COR-L47 (cell line): ENCODE results near the gene LCE1E.

Experiments
- DNase-seq: peaks from one replicate; lab custom pipeline; 2025; lab: John Stamatoyannopoulos, UW

LCE1E gene

GRCh38 chr1:152786077-152786476 lies at the start of gene LCE1E:
TSS of gene LCE1E (plus strand) at chr1:152786257. CDS start at chr1:152787300, 1,043 bp downstream.
- no peak for DNase-seq

GRCh38 chr1:152737997-152738396 lies 48.1 kb upstream of the LCE1E start:
- DNase-seq, result no peak

GRCh38 chr1:152739841-152740240 lies 46.2 kb upstream of the LCE1E start:
- DNase-seq, result no peak

GRCh38 chr1:152741656-152742055 lies 44.4 kb upstream of the LCE1E start:
- no peak for DNase-seq

GRCh38 chr1:152743371-152744145 lies 42.5 kb upstream of the LCE1E start:
- DNase-seq, result no peak

GRCh38 chr1:152745289-152745704 lies 40.8 kb upstream of the LCE1E start:
- DNase-seq, result no peak

- no peak for DNase-seq
Observed at GRCh38 chr1:152745765-152746444, 40.2 kb upstream of the LCE1E start.

GRCh38 chr1:152747831-152748230 lies 38.2 kb upstream of the LCE1E start:
- DNase-seq, result no peak

GRCh38 chr1:152752225-152752624 lies 33.8 kb upstream of the LCE1E start:
- no peak for DNase-seq

GRCh38 chr1:152753586-152753985 lies 32.5 kb upstream of the LCE1E start:
- no peak for DNase-seq

GRCh38 chr1:152756872-152757271 lies 29.2 kb upstream of the LCE1E start:
- DNase-seq, result no peak

- DNase-seq, result no peak
Observed at GRCh38 chr1:152757747-152758146, 28.3 kb upstream of the LCE1E start, which contains the start of gene KPRP. TSS of gene KPRP (plus strand) at chr1:152758025. CDS start at chr1:152759589, 1,564 bp downstream.

- no peak for DNase-seq
Observed at GRCh38 chr1:152758636-152759035, 27.4 kb upstream of the LCE1E start.

GRCh38 chr1:152759453-152760173 lies 26.4 kb upstream of the LCE1E start:
- no peak for DNase-seq

GRCh38 chr1:152760551-152761190 lies 25.4 kb upstream of the LCE1E start:
- DNase-seq, result no peak

- DNase-seq, result no peak
Observed at GRCh38 chr1:152761609-152762213, 24.3 kb upstream of the LCE1E start.

GRCh38 chr1:152768847-152769533 lies 17.1 kb upstream of the LCE1E start:
- no peak for DNase-seq

- DNase-seq, result no peak
Observed at GRCh38 chr1:152770411-152770810, 15.6 kb upstream of the LCE1E start.

GRCh38 chr1:152774875-152775274 lies 11.2 kb upstream of the LCE1E start, which contains the start of gene LCE1F:
TSS of gene LCE1F (plus strand) at chr1:152775140. CDS start at chr1:152776372, 1,232 bp downstream.
- DNase-seq, result no peak

- DNase-seq, result no peak
Observed at GRCh38 chr1:152776361-152776760, 9.7 kb upstream of the LCE1E start.

GRCh38 chr1:152777510-152778137 lies 8.4 kb upstream of the LCE1E start:
- no peak for DNase-seq
